ENCODE measurements around the gene ASMTL.
"Not testable (repeated sequence)": the region's sequence is repeated elsewhere in the genome, so short reads cannot be mapped to it uniquely, and the experiment has no call there.

Gene ASMTL

DNA sequence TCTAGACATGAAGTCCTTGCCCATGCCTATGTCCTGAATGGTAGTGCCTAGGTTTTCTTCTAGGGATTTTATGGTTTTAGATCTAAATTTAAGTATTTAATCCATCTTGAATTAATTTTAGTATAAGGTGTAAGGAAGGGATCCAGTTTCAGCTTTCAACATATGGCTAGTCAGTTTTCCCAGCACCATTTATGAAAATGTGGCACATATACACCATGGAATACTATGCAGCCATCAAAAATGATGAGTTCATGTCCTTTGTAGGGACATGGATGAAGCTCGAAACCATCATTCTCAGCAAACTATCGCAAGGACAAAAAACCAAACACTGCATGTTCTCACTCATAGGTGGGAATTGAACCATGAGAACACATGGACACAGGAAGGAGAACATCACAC is 29.8 kb upstream of the ASMTL start:
- not testable (repeated sequence) for DNase-seq (ENCODE audit: low read depth, low spot score)

DNA sequence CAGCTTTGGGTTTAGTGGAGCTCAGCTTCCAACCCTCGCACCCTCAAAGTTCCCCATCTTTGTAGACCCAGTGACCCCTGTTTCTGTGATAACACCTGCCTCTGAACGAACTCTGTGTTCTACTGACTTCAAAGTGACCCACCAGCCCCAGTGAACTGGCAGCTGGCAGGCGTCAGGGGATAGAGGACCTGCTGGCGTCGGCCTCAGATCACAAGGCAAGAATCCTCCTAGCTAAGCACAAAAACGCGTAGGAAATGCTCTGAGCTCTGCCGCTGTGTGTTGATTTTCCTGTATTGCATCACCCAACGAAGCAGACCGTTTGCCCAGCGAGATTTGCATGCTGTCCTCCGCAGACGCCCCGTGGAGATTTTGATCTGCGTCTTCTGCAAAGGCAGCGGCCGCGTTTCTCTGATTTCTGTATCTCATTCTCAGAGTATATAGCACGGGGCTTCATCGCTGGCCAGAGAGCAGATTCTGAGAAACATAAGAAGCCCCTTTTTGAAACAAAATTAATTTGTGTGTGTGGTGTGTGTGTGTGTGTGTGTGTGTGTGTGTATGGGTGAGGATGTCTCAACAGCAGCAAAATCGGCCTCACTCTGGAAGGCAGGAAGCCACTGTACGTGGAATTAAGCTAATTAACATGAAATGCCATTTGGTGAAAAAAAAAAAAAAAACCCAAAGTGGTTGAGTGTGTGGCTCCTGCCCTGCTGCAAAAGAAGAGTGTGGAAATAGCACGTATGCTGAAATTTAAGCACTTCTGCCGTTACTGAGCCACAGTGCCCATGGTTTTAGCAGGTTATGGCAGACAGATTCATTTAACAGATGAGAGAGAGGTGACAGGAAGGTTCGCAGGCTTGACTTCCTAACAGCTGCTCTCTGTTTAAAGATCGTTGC is 29.2 kb upstream of the ASMTL start:
- peak; percentile 51 for DNase-seq (ENCODE audit: low read depth, low spot score)

DNA sequence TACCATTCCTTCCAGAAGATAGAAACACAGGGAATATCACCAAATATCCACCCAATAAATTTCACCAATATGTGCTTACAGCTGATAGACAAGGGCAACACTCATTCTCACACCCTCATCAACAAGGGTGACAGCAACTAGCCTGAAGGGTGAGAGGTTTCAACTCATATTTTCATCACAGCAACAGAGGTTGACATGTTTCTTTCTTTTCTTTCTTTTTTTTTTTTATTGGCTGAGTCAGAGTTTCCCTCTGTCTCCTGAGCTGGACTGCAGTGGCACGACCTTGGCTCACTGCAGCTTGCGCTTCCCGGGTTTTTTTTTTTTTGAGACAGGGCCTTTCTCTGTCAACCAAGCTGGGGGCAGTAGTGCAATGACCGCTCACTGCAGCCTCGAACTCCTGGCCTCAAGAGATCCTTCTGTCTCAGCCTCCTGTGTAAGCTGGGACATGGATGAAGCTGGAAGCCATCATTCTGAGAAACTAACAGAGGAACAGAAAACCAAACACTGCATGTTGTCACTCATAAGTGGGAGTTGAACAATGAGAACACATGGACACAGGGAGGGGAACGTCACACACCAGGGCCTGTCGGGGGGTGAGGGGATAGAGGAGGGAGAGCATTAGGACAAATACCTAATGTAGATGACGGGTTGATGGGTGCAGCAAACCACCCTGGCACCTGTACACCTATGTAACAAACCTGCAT is 27.5 kb upstream of the ASMTL start:
- no peak for DNase-seq (ENCODE audit: low read depth, low spot score)

DNA sequence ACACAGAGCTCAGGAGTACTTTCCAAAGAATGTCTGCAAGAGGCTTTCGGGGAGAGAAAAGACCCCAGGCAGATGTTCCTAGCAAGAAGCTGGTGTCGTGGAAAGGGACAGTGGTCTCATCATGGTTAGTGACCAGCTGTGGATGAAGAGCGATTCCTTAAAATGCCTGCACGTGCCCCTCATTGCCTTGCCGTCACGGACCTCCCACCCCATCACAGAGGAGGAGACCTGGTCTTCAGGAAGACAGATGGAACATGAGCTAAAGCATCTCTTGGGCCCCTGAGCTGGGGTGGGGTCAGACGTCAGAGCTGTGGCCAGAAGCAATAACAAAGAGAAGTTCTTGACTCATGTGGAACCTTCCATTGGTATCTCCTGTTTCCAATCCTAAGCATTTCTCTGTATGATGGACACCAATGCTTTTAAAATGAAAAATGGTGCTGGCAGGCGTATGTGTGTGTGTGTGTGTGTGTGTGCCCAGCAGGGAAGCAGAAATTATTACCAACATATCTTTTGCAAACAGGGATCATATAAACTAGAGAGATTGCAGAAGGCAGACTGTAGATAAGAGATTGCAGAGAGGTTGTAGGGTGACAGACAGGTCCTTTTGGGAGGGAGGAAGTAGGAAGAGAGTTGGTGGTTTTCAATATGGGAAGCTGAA is 25.2 kb upstream of the ASMTL start:
- no peak for DNase-seq (ENCODE audit: low read depth, low spot score)

DNA sequence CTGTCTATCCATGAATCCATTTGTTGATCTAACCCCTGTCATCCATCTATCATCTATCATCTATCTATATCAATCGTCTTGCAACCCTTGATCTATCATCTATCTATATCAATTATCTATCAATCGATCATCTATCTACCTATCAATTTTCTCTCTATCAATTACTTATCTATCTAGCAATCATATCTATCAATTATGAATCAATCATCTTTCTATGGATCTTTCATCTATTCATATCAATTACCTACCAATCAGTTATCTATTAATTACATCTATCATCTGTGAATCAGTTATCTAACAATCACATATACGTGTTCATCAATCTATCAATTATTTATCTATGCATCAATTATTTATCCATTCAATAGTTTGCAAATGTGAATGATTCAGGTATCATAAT is 24.5 kb upstream of the ASMTL start:
- no peak for DNase-seq (ENCODE audit: low read depth, low spot score)

DNA sequence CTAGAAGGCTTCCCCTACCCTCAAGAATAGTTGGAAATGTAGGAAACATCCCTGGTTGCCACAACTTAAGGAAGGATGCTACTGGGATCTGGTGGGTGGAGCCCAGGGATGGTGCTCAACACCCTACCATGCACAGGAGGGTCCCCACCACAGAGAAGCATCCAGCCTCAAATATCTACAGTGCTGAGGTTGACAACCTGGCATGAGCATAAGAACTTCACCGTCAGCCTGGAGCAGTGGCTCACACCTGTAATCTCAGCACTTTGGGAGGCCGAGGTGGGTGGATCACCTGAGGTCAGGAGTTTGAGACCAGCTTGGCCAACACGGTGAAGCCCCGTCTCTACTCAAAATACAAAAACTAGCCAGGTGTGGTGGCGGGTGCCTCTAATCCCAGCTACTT is 24.0 kb upstream of the ASMTL start:
- no peak for DNase-seq (ENCODE audit: low read depth, low spot score)

DNA sequence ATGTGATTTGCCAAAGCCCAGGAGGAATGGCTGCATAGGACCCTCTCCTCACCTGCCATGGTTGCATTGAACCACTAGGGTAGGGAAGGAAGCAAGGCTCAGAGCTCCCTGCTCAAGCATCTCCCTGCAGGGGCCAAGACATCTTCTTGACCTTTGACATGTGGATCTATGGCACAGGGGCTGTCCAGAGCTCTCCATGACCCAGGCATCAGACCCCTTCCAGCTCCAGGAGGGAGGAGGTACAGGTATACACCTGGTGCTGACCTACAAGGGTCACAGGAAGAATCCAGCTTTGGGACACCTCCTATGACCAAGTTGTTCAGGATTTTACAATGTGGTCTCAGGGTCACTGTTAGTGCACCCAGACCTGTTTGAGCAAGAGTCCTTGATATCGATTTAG is 23.2 kb upstream of the ASMTL start:
- DNase-seq (ENCODE audit: low read depth, low spot score), result no peak

DNA sequence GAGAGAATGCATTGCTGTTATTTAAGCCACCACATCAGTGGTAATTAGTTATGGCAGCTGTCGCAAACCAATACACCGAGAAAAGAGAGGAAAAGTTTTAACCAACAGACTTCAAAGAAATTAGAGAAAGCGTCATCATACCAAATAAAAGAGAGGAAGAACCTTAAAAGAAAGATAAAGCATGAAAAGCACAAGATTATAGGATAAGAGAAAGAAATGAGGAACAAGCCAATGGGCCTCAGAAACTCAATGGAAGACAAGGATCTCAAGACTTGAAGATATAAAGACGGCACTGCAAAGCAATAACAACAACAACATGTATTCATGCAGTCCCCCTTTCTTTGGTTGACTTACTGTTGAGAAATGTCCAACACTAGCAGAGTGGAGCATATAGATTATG is 22.8 kb upstream of the ASMTL start:
- no peak for DNase-seq (ENCODE audit: low read depth, low spot score)

DNA sequence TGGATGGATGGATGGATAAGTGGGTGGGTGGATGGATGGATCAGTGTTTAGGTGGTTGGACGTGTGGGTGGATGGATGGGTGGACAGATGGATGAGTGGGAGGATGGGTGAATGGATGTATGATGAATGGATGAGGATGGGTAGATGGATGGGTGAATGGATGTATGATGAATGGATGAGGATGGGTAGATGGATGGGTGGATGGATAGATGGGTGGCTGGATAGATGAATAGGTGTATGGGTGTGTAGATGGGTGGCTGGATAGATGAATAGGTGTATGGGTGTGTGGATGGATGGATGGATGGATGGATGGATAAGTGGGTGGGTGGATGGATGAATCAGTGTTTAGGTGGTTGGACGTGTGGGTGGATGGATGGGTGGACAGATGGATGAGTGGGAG is 21.9 kb upstream of the ASMTL start:
- not testable (repeated sequence) for DNase-seq (ENCODE audit: low read depth, low spot score)

DNA sequence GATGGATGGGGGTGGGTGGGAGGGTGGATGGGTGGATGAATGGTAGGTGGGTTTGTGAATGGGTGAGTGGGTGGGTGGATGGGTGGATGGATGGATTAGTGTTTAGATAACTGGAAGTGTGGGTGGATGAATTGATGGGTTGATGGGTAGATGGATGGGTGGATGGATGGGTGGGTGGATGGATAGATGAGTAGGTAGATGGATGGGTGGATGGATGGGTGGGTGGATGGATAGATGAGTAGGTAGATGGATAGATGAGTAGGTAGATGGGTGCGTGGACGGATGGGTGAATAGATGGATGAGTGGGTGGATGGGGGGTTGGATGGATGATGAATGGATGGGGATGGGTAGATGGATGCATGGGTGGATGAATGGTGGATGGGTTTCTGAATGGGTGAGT is 20.3 kb upstream of the ASMTL start:
- DNase-seq (ENCODE audit: low read depth, low spot score), result no peak

DNA sequence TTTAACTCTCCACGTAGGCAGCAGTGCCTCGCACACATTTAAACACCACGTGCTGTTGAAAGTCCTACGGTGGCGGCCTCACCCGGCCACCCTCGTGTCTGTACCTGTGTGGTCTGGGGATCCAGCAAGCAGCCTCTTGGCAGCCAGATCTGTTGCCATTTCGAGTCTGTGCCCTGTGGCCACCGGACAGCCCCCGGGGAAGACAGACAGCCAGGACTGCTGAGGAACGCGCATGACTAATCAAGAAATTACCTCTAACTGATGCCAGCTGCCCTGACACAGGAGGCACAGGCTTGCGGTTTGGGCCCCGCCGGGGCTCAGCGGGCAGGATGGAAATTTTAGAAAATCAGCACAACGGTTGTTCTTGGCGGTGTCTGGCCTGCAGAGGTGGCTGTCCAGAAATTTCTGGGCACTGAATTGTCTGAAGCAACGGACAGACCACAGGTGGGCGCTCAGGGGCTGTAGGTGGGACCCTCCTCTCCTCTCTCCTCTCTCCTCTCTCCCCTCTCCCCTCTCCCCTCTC is 15.6 kb upstream of the ASMTL start:
- peak; percentile 73 for DNase-seq (ENCODE audit: low read depth, low spot score)

DNA sequence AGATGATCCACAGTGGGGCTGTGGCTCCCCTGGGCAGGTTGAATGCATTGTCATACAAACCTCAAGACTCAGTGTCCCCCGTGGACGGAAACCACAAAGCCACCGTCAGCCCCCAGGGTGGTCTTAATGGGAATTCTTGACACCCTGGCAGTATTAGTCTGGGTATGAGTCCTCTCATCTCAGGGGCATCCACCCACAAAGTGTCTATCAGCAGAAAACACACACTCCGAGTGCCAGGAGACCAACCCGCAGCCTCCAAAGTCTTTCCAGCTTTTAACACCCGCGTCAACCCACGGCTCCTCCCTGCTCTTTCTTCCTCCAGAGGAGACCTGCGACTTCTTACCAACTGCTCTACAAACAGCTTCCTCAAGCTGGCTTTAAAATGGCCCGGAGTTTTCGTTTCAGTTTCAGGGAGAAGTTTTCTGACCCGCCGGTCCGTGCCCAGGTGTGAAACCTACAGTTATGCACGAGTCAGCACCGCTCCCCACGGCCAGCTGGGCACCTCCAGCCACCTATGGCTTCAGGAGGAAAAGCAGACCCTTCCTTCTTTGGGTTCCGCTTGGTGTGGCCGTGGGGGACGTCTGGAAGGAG is 14.4 kb upstream of the ASMTL start:
- no peak for DNase-seq (ENCODE audit: low read depth, low spot score)

DNA sequence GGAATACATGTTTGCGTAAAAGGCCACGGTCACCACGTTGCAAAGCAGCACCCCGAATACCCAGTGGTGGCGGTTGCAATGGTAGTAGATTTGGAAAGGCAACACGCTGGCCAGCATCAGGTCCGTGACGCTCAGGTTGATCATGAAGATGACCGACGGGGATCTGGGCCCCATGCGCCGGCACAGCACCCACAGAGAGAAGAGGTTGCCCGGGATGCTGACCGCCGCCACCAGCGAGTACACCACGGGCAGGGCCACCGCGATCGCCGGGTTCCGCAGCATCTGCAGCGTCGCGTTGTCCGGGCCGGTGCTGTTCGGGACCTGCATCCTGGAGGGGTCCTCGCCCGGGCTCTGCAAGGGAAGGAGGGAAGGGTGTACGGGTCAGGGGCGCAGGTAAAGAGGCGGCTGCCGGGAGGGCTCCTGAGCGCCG is 13.5 kb upstream of the ASMTL start:
- no peak for DNase-seq (ENCODE audit: low read depth, low spot score)

DNA sequence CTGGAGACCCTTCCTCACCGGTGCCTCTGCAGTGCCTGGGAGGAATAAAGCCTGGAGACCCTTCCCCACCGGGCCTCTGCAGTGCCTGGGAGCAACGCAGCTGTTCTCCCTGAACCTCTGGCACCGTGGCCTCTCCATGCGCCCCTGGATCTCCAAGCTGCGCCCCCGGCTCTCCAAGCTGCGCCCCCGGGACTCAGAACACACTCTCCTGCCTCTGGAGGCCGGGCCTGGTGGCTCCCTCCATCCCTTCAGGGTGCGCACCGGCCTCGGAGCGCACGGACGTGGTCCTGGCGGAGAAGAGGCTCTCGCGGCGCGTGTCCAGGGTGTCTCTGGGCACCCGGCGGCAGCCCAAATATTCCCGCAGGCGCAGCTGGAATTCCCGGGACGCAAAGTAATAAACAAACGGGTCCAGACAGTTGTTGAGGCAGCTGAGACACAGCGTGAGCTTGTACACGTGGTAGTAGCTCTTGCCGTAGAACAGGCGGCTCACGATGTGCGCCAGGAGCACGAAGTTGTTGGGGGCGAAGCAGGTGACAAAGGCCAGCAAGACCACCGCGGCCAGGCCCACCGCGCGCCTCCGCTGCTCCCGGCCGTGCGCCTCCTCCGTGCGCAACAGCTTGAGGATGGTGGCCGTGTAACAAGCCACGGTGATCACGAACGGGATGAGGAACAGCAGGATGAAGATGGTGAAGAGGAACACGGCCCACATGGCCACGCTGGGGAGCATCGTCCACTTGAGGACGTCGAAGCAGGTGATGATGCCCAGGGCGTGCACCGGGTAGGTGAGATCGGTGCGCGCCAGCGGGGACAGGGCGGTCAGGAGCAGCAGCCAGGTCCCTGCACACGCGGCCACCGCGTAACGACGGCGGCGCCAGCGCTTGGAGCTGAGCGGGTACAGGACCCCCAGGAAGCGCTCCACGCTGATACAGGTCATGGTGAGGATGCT is 12.8 kb upstream of the ASMTL start:
- peak; percentile 10 for DNase-seq (ENCODE audit: low read depth, low spot score)

DNA sequence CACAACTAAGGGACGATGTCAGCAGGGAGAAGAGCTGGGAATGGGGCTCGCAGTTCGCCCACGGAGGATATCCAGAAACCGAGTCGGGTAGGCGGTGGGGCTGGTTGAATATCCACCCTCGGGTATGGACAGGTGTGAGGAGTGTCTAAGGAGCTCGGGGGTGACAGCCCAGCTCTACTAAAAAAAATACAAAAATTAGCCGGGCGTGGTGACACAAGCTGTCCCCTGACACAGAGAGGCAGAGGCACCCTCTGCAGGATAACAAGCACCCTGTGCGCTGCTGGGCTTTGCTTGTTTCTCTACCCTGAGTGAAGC is 12.2 kb upstream of the ASMTL start:
- DNase-seq (ENCODE audit: low read depth, low spot score), result no peak

DNA sequence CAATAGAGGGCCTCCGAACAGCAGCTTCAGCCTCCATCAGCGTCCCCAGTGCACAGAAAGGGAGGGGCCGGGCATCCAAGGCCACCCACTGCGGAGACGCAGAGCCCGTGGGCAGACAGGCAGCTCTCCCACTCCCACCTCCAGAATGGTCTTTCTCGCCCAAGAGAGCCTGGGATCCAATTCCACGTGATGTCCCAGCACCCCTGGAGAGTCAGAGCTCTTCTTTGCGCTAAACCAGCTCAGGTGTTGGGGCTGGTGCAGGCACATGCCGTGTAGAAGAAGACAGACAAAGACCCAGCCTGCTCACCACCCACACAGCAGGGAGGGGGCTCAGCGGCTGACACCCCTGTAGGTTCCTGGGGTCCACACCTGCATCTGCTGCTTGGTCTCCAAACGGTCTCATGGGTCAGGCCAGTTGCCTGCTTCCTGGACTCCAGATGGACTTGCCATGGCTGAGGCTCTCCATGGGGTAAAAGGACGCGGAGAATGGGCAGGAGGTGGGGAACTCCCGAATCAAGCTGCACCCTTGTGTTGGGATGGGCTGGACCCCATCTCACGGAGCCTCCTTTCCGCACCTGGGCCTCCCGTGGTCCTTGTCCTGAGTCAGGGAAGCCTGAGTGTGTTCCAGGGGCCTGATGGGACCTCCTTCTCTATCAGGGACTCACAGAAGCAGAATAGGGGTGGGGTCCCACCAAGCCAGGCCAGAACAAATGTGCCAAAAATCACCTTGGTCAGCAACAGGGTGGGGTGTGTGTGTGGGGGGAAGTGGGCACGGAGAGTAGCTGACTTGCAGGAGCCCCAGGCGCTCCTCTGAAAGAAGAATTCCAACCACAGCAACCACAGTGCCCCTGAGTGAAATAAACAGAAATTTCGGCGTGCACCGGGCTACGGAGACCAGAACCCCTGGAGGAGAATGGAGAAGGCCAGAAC is 11.6 kb upstream of the ASMTL start:
- DNase-seq (ENCODE audit: low read depth, low spot score), result no peak

DNA sequence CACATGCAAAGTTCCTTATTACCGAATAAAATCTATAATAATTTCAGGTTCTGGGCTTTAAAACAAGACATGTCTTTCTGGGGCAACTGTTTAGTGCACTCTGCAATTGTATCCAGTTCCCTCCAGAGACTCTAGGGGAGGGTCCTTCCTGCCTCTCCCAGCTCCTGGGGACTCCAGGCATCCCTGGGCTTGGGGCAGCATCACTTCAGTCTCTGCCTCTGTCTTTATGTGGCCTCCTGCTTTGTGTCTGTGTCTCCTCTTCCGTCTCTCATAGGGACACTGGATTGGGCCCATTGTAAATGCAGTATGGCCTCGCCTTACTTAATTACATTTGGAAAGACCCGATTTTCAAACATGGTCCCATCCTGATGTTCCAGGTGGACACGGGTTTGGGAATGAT is 10.9 kb upstream of the ASMTL start:
- DNase-seq (ENCODE audit: low read depth, low spot score), result no peak

DNA sequence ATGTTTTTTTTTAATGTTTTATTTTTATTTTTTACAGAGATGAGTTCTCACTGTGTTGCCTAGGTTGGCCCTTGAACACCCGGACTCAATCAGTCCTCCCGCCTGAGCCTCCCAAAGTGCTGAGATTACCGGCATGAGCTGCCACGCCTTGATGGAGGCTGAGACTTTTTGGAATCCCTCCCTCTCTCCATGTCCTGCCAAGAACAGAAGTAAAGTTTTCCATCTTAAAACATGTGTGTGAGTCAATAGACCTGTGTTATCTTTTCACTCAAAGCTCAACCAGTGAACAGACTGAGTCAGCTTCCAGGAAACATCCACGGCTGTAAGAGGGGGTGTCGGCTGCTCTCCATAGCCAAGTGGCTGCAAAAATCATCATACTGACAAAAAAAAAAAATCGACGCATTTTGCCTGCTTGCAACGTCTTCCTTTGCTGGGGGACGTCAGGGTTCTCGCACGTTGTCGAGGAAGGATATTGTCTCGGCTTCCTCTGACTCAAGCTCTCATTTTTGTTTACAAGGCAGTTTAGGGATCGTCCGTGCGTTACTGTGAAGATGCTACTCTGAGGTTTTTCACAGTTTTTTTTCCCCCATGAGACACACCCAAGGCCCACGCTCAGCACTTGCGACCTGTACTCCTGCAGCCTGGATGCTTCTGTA is 10.0 kb upstream of the ASMTL start:
- DNase-seq (ENCODE audit: low read depth, low spot score), result peak; percentile 66

DNA sequence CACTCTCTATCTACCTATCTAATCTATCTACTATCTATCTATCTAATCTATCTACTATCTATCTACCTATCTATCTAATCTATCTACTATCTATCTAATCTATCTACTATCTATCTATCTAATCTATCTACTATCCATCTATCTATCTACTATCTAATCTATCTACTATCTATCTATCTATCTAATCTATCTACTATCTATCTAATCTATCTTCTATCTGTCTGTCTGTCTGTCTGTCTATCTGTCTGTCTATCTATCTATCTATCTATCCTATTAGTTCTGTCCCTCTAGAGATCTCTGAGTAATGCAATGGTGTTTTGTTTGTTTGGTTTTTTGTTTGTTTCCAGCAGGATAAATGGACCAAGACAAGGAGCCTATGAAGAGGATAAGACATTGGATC is 9.4 kb upstream of the ASMTL start:
- no peak for DNase-seq (ENCODE audit: low read depth, low spot score)

DNA sequence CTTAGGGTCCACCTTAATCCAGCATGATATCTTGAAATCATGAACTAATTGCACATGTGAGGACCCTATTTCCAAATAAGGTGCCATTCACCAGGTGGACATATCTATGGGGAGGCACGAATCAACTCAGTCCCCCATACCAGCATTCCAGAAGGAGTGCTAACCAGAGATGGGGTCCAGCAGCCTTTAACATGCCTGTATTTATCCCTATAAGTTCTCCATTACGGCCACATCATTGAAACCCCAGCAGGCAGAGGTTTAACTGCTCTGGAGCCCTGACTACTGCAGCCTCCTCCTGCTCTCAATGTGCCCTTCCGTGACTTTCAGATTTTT is 3.2 kb upstream of the ASMTL start:
- no peak for DNase-seq (ENCODE audit: low read depth, low spot score)

Measured in astrocyte of the hippocampus (primary cell).